ENCODE measurements around the gene LIPE. TPM values are rescaled to one million over a fixed set of nuclear protein-coding genes. Genes with fewer than 3 reads are reported as not detected.
"Not testable (repeated sequence)": the region's sequence is repeated elsewhere in the genome, so short reads cannot be mapped to it uniquely, and the experiment has no call there.

LIPE gene
- total RNA-seq, 1 experiment from 2014 or later, result 10.2 TPM

GRCh38 chr19:42450314-42450934 lies 23.2 kb upstream of the LIPE start:
- peak; percentile 94 for ATAC-seq
- no peak overlapping the region for H3K4me3 Mint-ChIP-seq
- TF ChIP-seq, protein P1, sequence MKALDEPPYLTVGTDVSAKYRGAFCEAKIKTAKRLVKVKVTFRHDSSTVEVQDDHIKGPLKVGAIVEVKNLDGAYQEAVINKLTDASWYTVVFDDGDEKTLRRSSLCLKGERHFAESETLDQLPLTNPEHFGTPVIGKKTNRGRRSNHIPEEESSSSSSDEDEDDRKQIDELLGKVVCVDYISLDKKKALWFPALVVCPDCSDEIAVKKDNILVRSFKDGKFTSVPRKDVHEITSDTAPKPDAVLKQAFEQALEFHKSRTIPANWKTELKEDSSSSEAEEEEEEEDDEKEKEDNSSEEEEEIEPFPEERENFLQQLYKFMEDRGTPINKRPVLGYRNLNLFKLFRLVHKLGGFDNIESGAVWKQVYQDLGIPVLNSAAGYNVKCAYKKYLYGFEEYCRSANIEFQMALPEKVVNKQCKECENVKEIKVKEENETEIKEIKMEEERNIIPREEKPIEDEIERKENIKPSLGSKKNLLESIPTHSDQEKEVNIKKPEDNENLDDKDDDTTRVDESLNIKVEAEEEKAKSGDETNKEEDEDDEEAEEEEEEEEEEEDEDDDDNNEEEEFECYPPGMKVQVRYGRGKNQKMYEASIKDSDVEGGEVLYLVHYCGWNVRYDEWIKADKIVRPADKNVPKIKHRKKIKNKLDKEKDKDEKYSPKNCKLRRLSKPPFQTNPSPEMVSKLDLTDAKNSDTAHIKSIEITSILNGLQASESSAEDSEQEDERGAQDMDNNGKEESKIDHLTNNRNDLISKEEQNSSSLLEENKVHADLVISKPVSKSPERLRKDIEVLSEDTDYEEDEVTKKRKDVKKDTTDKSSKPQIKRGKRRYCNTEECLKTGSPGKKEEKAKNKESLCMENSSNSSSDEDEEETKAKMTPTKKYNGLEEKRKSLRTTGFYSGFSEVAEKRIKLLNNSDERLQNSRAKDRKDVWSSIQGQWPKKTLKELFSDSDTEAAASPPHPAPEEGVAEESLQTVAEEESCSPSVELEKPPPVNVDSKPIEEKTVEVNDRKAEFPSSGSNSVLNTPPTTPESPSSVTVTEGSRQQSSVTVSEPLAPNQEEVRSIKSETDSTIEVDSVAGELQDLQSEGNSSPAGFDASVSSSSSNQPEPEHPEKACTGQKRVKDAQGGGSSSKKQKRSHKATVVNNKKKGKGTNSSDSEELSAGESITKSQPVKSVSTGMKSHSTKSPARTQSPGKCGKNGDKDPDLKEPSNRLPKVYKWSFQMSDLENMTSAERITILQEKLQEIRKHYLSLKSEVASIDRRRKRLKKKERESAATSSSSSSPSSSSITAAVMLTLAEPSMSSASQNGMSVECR (CRISPR knock-in tag; IDR thresholded peaks at IDR 0.05; ENCODE audit: borderline replicate concordance), result no peak
- 0 out of 2 replicates have a peak, but pooled peaks have one; percentile 56 for TF ChIP-seq GABPB1 (CRISPR knock-in tag; IDR thresholded peaks at IDR 0.05)
- no peak for TF ChIP-seq FOXP1 (CRISPR knock-in tag; IDR thresholded peaks at IDR 0.05; ENCODE audit: borderline replicate concordance)
- TF ChIP-seq, protein P2, sequence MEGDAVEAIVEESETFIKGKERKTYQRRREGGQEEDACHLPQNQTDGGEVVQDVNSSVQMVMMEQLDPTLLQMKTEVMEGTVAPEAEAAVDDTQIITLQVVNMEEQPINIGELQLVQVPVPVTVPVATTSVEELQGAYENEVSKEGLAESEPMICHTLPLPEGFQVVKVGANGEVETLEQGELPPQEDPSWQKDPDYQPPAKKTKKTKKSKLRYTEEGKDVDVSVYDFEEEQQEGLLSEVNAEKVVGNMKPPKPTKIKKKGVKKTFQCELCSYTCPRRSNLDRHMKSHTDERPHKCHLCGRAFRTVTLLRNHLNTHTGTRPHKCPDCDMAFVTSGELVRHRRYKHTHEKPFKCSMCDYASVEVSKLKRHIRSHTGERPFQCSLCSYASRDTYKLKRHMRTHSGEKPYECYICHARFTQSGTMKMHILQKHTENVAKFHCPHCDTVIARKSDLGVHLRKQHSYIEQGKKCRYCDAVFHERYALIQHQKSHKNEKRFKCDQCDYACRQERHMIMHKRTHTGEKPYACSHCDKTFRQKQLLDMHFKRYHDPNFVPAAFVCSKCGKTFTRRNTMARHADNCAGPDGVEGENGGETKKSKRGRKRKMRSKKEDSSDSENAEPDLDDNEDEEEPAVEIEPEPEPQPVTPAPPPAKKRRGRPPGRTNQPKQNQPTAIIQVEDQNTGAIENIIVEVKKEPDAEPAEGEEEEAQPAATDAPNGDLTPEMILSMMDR (IDR thresholded peaks at IDR 0.05), result peak; percentile 82

DNA sequence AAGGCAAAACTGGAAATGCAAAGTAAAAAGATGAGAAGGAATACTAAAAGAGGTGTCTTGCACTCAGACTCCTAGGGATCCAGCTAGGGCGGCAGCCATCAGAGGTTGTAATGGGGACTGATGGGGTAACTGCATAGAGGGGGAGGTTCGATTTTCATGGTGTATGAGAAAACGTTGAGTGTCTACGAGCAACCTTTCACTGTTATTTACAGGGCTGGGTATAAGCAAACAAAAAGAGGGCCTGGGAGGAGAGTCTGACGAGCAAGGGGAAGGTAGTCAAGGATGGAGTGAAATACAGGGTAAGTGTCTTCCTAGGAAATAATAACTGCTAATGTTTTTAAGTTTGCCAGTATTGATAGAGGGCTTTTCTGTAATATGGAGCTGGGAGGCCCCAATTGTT lies 21.1 kb upstream of the LIPE start:
- DNase-seq (ENCODE audit: low spot score); ATAC-seq; H3K27ac Mint-ChIP-seq; H3K9me3 Mint-ChIP-seq; H3K27me3 Mint-ChIP-seq (ENCODE audit: low read depth); H3K4me3 Mint-ChIP-seq; H3K36me3 Mint-ChIP-seq: not testable (repeated sequence)
- H3K4me1 Mint-ChIP-seq, result peaks cover 21% of the 10 kb centered on the region
- CTCF ChIA-PET, result interaction anchor here (1.0 to 2.8 kb wide), 4 partner anchors 8 to 114 kb away, joined by 7 to 44 read pairs (median 10); no protein-coding TSS in a partner anchor
- POLR2A ChIA-PET, result interaction anchor here (1.0 kb wide), 1 partner anchor 32 kb away, joined by 3 read pairs; no protein-coding TSS in a partner anchor

More at GRCh38 chr19:42450314-42450934, 23.2 kb upstream of the LIPE start:
- Mint-ChIP-seq H3K27ac (no peak overlapping the region), H3K9me3 (no peaks in the 10 kb centered on the region), H3K27me3 (ENCODE audit: low read depth) (no peaks in the 10 kb centered on the region; the same call in 1 of the 2 replicates), H3K4me1 (peaks cover 19% of the 10 kb centered on the region), H3K36me3 (no peaks in the 10 kb centered on the region)
- DNase-seq (ENCODE audit: low spot score), result peak; percentile 68
- ChIA-PET CTCF (interaction anchor here (0.6 to 8.8 kb wide), 21 partner anchors 9 to 146 kb away, joined by 3 to 93 read pairs (median 5); partner anchors contain the start of gene CEACAM1), POLR2A (no interaction called here)

DNA sequence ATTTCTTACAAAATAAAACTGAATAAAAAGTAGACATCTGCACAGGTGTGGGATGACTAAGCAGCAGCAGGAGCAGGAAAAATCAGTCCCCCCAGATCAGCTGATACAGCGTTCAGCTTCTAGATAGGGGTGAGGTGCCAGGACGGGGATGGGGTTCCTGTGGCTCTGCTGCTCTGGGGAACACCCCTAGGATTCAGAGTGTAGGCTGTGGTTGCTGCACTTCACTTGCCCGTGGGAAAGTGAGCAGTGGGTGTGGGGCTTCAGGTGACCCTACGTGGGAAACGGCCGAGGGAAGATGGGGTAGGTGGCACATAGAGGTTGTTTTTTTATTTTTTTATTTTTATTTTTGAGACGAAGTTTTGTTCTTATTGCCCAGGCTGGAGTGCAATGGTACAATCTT lies 18.8 kb upstream of the LIPE start:
- H3K27me3 Mint-ChIP-seq (ENCODE audit: low read depth), result peaks cover 20% of the 10 kb centered on the region
- no peak overlapping the region for H3K4me3 Mint-ChIP-seq
- H3K36me3 Mint-ChIP-seq, result no peaks in the 10 kb centered on the region
- no peak overlapping the region for H3K27ac Mint-ChIP-seq
- H3K4me1 Mint-ChIP-seq, result peaks cover 19% of the 10 kb centered on the region
- ChIA-PET POLR2A (no interaction called here), CTCF (interaction anchor here (0.6 to 2.1 kb wide), 5 partner anchors 7 to 150 kb away, joined by 3 to 9 read pairs (median 3); partner anchors contain the start of gene CEACAM1)
- ATAC-seq (no peak), DNase-seq (ENCODE audit: low spot score) (no peak)
- H3K9me3 Mint-ChIP-seq, result no peaks in the 10 kb centered on the region
- no peak for TF ChIP-seq ZNF281 (CRISPR knock-in tag; IDR thresholded peaks at IDR 0.05)
- TF ChIP-seq IRF2 (CRISPR knock-in tag; IDR thresholded peaks at IDR 0.05; ENCODE audit: borderline replicate concordance, low read depth), result no peak
- TF ChIP-seq ERG (CRISPR knock-in tag; IDR thresholded peaks at IDR 0.05), result no peak
- TF ChIP-seq SMAD3 (CRISPR knock-in tag; IDR thresholded peaks at IDR 0.05; ENCODE audit: borderline replicate concordance), result no peak
- TF ChIP-seq OVOL2 (CRISPR knock-in tag; IDR thresholded peaks at IDR 0.05; ENCODE audit: borderline replicate concordance), result no peak
- TF ChIP-seq, protein P3, sequence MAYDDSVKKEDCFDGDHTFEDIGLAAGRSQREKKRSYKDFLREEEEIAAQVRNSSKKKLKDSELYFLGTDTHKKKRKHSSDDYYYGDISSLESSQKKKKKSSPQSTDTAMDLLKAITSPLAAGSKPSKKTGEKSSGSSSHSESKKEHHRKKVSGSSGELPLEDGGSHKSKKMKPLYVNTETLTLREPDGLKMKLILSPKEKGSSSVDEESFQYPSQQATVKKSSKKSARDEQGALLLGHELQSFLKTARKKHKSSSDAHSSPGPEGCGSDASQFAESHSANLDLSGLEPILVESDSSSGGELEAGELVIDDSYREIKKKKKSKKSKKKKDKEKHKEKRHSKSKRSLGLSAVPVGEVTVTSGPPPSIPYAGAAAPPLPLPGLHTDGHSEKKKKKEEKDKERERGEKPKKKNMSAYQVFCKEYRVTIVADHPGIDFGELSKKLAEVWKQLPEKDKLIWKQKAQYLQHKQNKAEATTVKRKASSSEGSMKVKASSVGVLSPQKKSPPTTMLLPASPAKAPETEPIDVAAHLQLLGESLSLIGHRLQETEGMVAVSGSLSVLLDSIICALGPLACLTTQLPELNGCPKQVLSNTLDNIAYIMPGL (CRISPR knock-in tag; IDR thresholded peaks at IDR 0.05), result no peak
- no peak for TF ChIP-seq FOXK1 (CRISPR knock-in tag; IDR thresholded peaks at IDR 0.05)
- no peak for TF ChIP-seq PREB (CRISPR knock-in tag; IDR thresholded peaks at IDR 0.05; ENCODE audit: borderline replicate concordance)
